OCI-LY7 (cell line): ENCODE data around the gene MALRD1.

ENCODE experiments used
- EZH2phosphoT487 ChIP-seq: fragments of 200-600 bp; sonication (generic); IDR thresholded peaks from 2 replicates; pipeline ENCODE4 v1.6.1; 2018; ENCODE audit warnings: low read depth, borderline replicate concordance, mild to moderate bottlenecking, mixed run types, antibody characterized with exemption, low read length, moderate library complexity, mixed read lengths
- TF ChIP-seq, protein P1 (sequence below): fragments of 200-600 bp; sonication (generic); conservative IDR thresholded peaks from 2 replicates; pipeline ENCODE4 v1.5.1; 2014; ENCODE audit warnings: mild to moderate bottlenecking, antibody characterized with exemption, low read length, moderate library complexity, mixed read lengths

- TF ChIP-seq, protein P1, sequence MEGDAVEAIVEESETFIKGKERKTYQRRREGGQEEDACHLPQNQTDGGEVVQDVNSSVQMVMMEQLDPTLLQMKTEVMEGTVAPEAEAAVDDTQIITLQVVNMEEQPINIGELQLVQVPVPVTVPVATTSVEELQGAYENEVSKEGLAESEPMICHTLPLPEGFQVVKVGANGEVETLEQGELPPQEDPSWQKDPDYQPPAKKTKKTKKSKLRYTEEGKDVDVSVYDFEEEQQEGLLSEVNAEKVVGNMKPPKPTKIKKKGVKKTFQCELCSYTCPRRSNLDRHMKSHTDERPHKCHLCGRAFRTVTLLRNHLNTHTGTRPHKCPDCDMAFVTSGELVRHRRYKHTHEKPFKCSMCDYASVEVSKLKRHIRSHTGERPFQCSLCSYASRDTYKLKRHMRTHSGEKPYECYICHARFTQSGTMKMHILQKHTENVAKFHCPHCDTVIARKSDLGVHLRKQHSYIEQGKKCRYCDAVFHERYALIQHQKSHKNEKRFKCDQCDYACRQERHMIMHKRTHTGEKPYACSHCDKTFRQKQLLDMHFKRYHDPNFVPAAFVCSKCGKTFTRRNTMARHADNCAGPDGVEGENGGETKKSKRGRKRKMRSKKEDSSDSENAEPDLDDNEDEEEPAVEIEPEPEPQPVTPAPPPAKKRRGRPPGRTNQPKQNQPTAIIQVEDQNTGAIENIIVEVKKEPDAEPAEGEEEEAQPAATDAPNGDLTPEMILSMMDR = no peak
- TF ChIP-seq EZH2phosphoT487 = no peak
Measured at GRCh38 chr10:19209319-19209718, 160.7 kb downstream of the MALRD1 start.
